Measurements from ENCODE around the gene CDH15. TPM values are rescaled to one million over a fixed set of nuclear protein-coding genes. Genes with fewer than 3 reads are reported as not detected.

CDH15 gene
- total RNA-seq, 1 experiment from 2014 or later = 0.46 TPM

DNA sequence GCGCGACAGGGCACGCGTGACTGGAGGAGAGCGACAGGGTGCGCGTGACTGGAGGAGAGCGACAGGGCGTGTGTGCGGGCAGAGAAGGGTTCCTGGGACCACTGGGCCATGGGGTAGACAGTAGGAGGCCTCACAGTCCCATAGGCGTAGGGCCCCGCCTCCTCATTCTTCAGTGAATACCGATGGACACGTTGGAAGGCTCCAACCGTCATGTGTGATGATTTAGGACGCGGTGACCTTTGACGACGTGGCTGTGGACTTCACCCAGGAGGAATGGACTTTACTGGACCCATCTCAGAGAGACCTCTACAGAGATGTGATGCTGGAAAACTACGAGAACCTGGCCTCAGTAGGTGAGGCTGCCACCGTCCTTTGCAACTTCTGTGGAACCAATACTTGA lies 51.4 kb downstream of the CDH15 start (continued):
- TF ChIP-seq, protein P1, sequence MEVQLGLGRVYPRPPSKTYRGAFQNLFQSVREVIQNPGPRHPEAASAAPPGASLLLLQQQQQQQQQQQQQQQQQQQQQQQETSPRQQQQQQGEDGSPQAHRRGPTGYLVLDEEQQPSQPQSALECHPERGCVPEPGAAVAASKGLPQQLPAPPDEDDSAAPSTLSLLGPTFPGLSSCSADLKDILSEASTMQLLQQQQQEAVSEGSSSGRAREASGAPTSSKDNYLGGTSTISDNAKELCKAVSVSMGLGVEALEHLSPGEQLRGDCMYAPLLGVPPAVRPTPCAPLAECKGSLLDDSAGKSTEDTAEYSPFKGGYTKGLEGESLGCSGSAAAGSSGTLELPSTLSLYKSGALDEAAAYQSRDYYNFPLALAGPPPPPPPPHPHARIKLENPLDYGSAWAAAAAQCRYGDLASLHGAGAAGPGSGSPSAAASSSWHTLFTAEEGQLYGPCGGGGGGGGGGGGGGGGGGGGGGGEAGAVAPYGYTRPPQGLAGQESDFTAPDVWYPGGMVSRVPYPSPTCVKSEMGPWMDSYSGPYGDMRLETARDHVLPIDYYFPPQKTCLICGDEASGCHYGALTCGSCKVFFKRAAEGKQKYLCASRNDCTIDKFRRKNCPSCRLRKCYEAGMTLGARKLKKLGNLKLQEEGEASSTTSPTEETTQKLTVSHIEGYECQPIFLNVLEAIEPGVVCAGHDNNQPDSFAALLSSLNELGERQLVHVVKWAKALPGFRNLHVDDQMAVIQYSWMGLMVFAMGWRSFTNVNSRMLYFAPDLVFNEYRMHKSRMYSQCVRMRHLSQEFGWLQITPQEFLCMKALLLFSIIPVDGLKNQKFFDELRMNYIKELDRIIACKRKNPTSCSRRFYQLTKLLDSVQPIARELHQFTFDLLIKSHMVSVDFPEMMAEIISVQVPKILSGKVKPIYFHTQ (CRISPR knock-in tag; IDR thresholded peaks at IDR 0.05) = no peak
- TF ChIP-seq, protein P2, sequence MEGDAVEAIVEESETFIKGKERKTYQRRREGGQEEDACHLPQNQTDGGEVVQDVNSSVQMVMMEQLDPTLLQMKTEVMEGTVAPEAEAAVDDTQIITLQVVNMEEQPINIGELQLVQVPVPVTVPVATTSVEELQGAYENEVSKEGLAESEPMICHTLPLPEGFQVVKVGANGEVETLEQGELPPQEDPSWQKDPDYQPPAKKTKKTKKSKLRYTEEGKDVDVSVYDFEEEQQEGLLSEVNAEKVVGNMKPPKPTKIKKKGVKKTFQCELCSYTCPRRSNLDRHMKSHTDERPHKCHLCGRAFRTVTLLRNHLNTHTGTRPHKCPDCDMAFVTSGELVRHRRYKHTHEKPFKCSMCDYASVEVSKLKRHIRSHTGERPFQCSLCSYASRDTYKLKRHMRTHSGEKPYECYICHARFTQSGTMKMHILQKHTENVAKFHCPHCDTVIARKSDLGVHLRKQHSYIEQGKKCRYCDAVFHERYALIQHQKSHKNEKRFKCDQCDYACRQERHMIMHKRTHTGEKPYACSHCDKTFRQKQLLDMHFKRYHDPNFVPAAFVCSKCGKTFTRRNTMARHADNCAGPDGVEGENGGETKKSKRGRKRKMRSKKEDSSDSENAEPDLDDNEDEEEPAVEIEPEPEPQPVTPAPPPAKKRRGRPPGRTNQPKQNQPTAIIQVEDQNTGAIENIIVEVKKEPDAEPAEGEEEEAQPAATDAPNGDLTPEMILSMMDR (IDR thresholded peaks at IDR 0.05) = no peak
- TF ChIP-seq ZNF425 (CRISPR knock-in tag; conservative IDR thresholded peaks at IDR 0.05) = no peak
- no peak for TF ChIP-seq CBFB (CRISPR knock-in tag; IDR thresholded peaks at IDR 0.05; ENCODE audit: low read depth)
- no peak for TF ChIP-seq ZBTB21 (CRISPR knock-in tag; IDR thresholded peaks at IDR 0.05; ENCODE audit: borderline replicate concordance)
- TF ChIP-seq FOXP4 (CRISPR knock-in tag; IDR thresholded peaks at IDR 0.05) = no peak
- no peak for TF ChIP-seq ZNF317 (CRISPR knock-in tag; IDR thresholded peaks at IDR 0.05; ENCODE audit: borderline replicate concordance, low read depth)
- TF ChIP-seq OVOL2 (CRISPR knock-in tag; IDR thresholded peaks at IDR 0.05; ENCODE audit: borderline replicate concordance) = no peak

DNA sequence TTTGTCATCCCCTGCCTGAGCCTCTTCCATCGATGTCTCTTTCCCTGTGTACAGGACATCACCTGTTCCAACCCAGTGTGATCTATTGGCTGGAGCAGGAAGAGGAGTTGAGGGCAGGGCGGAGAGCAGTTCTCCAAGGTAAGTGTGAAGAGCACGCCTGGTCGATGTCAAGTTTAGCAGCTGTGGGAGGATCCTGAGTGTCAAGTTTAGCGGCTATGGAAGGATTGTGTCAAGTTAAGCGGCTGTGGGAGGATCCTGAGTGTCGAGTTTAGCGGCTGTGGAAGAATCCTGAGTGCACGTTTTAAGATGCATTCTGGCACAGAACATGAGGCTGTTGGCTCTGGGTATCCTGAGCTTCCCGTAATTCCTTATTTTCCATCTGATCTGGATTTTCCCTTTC lies 53.1 kb downstream of the CDH15 start:
- no peaks in the 10 kb centered on the region for H3K27me3 Mint-ChIP-seq (ENCODE audit: low read depth)
- CTCF ChIA-PET = no interaction called here
- H3K4me1 Mint-ChIP-seq = no peaks in the 10 kb centered on the region
- POLR2A ChIA-PET = interaction anchor here (0.7 kb wide), 1 partner anchor 47 kb away, joined by 5 read pairs; no protein-coding TSS in a partner anchor
- ATAC-seq (no peak), DNase-seq (ENCODE audit: low spot score) (no peak)
- H3K27ac Mint-ChIP-seq = no peak overlapping the region
- peaks cover 70% of the 10 kb centered on the region for H3K36me3 Mint-ChIP-seq
- peaks cover 26% of the 10 kb centered on the region for H3K9me3 Mint-ChIP-seq
- no peak overlapping the region for H3K4me3 Mint-ChIP-seq
- no peak for TF ChIP-seq OVOL2 (CRISPR knock-in tag; IDR thresholded peaks at IDR 0.05; ENCODE audit: borderline replicate concordance)
- TF ChIP-seq JUN (CRISPR knock-in tag; IDR thresholded peaks at IDR 0.05) = no peak
- TF ChIP-seq ZNF138 (CRISPR knock-in tag; conservative IDR thresholded peaks at IDR 0.05) = no peak
- TF ChIP-seq FOXP4 (CRISPR knock-in tag; IDR thresholded peaks at IDR 0.05) = no peak
- TF ChIP-seq TEAD4 (CRISPR knock-in tag; IDR thresholded peaks at IDR 0.05) = no peak
- TF ChIP-seq, protein P3, sequence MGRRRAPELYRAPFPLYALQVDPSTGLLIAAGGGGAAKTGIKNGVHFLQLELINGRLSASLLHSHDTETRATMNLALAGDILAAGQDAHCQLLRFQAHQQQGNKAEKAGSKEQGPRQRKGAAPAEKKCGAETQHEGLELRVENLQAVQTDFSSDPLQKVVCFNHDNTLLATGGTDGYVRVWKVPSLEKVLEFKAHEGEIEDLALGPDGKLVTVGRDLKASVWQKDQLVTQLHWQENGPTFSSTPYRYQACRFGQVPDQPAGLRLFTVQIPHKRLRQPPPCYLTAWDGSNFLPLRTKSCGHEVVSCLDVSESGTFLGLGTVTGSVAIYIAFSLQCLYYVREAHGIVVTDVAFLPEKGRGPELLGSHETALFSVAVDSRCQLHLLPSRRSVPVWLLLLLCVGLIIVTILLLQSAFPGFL (CRISPR knock-in tag; IDR thresholded peaks at IDR 0.05; ENCODE audit: borderline replicate concordance) = no peak
- TF ChIP-seq TP53 (CRISPR knock-in tag; IDR thresholded peaks at IDR 0.05) = no peak
- TF ChIP-seq GRHL2 (CRISPR knock-in tag; IDR thresholded peaks at IDR 0.05; ENCODE audit: insufficient replicate concordance, severe bottlenecking) = no peak
- no peak for TF ChIP-seq ZNF219 (CRISPR knock-in tag; IDR thresholded peaks at IDR 0.05; ENCODE audit: borderline replicate concordance)
- no peak for TF ChIP-seq RORB (CRISPR knock-in tag; IDR thresholded peaks at IDR 0.05)
- TF ChIP-seq, protein P4, sequence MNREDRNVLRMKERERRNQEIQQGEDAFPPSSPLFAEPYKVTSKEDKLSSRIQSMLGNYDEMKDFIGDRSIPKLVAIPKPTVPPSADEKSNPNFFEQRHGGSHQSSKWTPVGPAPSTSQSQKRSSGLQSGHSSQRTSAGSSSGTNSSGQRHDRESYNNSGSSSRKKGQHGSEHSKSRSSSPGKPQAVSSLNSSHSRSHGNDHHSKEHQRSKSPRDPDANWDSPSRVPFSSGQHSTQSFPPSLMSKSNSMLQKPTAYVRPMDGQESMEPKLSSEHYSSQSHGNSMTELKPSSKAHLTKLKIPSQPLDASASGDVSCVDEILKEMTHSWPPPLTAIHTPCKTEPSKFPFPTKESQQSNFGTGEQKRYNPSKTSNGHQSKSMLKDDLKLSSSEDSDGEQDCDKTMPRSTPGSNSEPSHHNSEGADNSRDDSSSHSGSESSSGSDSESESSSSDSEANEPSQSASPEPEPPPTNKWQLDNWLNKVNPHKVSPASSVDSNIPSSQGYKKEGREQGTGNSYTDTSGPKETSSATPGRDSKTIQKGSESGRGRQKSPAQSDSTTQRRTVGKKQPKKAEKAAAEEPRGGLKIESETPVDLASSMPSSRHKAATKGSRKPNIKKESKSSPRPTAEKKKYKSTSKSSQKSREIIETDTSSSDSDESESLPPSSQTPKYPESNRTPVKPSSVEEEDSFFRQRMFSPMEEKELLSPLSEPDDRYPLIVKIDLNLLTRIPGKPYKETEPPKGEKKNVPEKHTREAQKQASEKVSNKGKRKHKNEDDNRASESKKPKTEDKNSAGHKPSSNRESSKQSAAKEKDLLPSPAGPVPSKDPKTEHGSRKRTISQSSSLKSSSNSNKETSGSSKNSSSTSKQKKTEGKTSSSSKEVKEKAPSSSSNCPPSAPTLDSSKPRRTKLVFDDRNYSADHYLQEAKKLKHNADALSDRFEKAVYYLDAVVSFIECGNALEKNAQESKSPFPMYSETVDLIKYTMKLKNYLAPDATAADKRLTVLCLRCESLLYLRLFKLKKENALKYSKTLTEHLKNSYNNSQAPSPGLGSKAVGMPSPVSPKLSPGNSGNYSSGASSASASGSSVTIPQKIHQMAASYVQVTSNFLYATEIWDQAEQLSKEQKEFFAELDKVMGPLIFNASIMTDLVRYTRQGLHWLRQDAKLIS (CRISPR knock-in tag; IDR thresholded peaks at IDR 0.05; ENCODE audit: borderline replicate concordance) = no peak
- TF ChIP-seq MLX (CRISPR knock-in tag; IDR thresholded peaks at IDR 0.05) = no peak
- TF ChIP-seq CBFB (CRISPR knock-in tag; IDR thresholded peaks at IDR 0.05; ENCODE audit: low read depth) = no peak

All from WTC11 (cell line).